ENCODE measurements around the gene CDH26. TPM values are rescaled to one million over a fixed set of nuclear protein-coding genes. Genes with fewer than 3 reads are reported as not detected.

CDH26 gene
- total and polyA plus RNA-seq, 12 donors: 0.27 to 2.9 (median 0.84) TPM; not detected in 1

DNA sequence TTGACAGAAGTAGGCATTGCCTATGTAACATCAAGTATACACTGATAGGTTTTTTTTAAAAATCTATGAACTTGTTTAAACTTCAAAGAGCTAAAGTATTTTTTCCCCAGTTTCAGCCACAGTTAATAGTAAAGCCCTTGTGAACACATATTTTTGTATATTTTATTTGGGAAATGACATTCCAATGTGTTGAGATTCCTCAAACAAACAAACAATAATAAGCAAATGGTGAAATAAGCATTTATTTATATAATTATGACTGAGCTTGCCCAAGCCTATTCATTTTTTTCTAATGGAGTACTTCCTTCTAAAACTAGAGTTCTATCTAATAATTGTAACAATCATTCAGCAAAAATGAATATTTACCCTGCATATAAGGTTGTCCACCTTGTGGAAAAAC, 37.3 kb upstream of the CDH26 start:
- Histone ChIP-seq H3K4me1 (replicated peaks in 1 of 2) (no peaks in the 10 kb centered on the region), H3K27ac (no peak overlapping the region), H3K9me3 (replicated peaks in 1 of 3) (no peaks in the 10 kb centered on the region), H3K36me3 (replicated peaks in 1 of 2) (no peaks in the 10 kb centered on the region), H3K27me3 (no peaks in the 10 kb centered on the region), H3K4me3 (no peak overlapping the region)
- DNase-seq: no peak
- TF ChIP-seq, protein P1, sequence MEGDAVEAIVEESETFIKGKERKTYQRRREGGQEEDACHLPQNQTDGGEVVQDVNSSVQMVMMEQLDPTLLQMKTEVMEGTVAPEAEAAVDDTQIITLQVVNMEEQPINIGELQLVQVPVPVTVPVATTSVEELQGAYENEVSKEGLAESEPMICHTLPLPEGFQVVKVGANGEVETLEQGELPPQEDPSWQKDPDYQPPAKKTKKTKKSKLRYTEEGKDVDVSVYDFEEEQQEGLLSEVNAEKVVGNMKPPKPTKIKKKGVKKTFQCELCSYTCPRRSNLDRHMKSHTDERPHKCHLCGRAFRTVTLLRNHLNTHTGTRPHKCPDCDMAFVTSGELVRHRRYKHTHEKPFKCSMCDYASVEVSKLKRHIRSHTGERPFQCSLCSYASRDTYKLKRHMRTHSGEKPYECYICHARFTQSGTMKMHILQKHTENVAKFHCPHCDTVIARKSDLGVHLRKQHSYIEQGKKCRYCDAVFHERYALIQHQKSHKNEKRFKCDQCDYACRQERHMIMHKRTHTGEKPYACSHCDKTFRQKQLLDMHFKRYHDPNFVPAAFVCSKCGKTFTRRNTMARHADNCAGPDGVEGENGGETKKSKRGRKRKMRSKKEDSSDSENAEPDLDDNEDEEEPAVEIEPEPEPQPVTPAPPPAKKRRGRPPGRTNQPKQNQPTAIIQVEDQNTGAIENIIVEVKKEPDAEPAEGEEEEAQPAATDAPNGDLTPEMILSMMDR (IDR thresholded peaks at IDR 0.05): no peak
- no peak for TF ChIP-seq POLR2A (IDR thresholded peaks at IDR 0.05)
- intact Hi-C loops (cut with DNase I): no loop called here

DNA sequence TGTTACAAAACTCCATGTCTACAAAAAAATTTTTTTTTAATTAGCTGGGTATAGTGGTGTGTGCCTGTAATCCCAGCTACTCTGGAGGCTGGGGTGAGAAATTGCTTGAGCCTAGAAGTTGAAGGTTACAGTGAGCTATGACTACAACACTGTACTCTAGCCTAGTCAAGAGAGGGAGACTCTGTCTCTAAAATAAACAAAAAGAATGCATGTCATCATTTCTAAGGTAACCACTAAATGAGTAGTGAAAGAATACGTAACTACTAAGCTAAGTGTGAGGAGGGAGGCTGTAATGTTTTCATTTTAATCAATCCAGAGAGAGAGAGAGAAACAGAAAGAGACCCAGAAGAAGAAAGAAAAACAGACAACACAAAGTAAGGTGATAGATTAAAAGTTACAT, 34.7 kb upstream of the CDH26 start:
- intact Hi-C loops (cut with DNase I): no loop called here
- Histone ChIP-seq H3K9me3 (replicated peaks in 1 of 3) (no peaks in the 10 kb centered on the region), H3K27ac (no peak overlapping the region), H3K27me3 (no peaks in the 10 kb centered on the region), H3K4me3 (no peak overlapping the region), H3K36me3 (replicated peaks in 1 of 2) (no peaks in the 10 kb centered on the region), H3K4me1 (replicated peaks in 1 of 2) (no peaks in the 10 kb centered on the region)
- no peak for TF ChIP-seq POLR2A (IDR thresholded peaks at IDR 0.05)
- TF ChIP-seq, protein P1 (IDR thresholded peaks at IDR 0.05): no peak
- 84 to 100% (median 85%) methylated on average over 1 of the region's 1 CpG for WGBS, 4 donors
- no peak for DNase-seq

DNA sequence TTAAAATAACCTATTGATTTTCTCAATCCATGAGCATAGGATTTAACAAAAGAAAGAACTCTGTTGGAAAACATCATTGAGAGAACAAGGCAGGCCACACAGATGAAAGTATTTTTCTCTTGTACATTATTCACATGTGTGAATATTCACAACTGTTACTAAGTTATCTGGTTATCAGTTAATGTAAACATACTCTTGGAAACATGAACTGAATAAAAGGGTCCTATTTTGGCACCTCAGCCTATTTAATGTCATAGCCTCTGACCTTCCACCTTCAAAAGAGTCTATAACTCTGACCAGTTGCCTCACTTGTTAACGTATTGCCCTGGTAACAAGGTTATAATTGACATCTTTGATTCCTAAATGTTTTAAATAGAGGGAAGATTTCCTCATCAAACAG, 32.9 kb upstream of the CDH26 start:
- Histone ChIP-seq H3K9me3 (replicated peaks in 1 of 3) (no peaks in the 10 kb centered on the region), H3K27ac (no peak overlapping the region), H3K27me3 (no peaks in the 10 kb centered on the region), H3K4me3 (no peak overlapping the region), H3K36me3 (replicated peaks in 1 of 2) (no peaks in the 10 kb centered on the region), H3K4me1 (replicated peaks in 1 of 2) (no peaks in the 10 kb centered on the region)
- no peak for TF ChIP-seq POLR2A (IDR thresholded peaks at IDR 0.05)
- TF ChIP-seq, protein P1 (IDR thresholded peaks at IDR 0.05): no peak
- WGBS, 4 donors: 81 to 95% (median 85%) methylated on average over 1 of the region's 1 CpG
- no peak for DNase-seq
- intact Hi-C loops (cut with DNase I): no loop called here

DNA sequence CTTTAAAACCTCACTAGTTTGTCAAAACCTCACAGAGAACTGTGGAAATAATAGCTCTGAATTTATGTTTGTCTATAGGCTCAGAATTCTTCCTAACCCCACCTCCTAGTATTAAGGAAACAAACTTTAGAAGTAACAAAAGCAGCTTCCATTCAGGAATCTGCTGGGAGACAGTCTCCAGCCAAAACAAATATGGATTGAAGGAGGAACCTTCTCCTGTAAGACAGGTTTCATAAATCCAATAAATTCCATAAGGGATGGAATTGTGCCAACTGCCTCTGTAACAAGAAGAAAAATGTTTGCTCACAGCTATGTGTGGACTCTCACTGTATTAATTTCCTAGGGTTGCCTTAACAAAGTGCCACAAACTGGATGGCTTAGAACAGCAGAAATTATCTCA, 32.3 kb upstream of the CDH26 start:
- no peak overlapping the region for H3K4me3 ChIP-seq
- no peak overlapping the region for H3K27ac ChIP-seq
- intact Hi-C loops (cut with DNase I): no loop called here
- H3K27me3 ChIP-seq: no peaks in the 10 kb centered on the region
- no peak for TF ChIP-seq POLR2A (IDR thresholded peaks at IDR 0.05)
- TF ChIP-seq, protein P1 (IDR thresholded peaks at IDR 0.05): no peak
- no peaks in the 10 kb centered on the region for H3K9me3 ChIP-seq (replicated peaks in 1 of 3)
- no peaks in the 10 kb centered on the region for H3K36me3 ChIP-seq (replicated peaks in 1 of 2)
- no peaks in the 10 kb centered on the region for H3K4me1 ChIP-seq (replicated peaks in 1 of 2)
- no peak for DNase-seq
